OCI-M2 (cell line): Measurements from ENCODE around the gene C16orf74.
A peak's percentile ranks its signal among the peaks of the same experiment; 100 is the strongest.

Source experiments
- DNase-seq: peaks from one replicate; lab custom pipeline; 2025; ENCODE audit not compliant: unreplicated experiment; lab: John Stamatoyannopoulos, UW

Gene C16orf74

DNA sequence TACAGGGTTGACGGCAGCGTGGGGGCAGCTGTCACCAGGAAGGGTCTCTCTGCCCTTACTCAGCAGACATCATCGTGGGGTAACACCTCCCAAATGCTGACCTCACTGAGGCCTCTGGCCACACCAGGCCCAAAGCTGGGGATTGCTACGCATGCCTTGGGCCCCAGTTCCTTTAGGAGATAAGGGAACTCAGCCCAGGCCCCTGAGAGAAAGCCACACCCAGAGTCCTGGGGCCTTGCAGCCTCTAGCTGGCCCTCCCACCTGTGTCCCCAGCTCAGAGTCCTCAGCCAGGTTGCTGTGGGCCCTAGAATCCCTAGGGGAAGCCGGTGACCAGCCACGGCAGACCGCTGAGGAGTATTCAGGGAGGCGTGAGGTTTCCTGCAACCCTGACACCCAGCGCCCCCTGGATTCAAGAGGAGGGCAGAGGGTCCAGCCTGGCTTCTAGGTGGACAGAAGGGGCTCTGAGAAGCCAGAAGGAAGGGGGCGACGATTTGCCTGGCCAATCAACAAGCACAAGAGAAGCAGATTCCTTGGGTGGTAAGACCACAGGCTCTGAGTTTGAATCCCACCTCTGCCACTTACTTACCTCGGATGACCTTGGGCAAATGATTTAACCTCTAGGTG, 51.8 kb downstream of the C16orf74 start:
- no peak for DNase-seq

DNA sequence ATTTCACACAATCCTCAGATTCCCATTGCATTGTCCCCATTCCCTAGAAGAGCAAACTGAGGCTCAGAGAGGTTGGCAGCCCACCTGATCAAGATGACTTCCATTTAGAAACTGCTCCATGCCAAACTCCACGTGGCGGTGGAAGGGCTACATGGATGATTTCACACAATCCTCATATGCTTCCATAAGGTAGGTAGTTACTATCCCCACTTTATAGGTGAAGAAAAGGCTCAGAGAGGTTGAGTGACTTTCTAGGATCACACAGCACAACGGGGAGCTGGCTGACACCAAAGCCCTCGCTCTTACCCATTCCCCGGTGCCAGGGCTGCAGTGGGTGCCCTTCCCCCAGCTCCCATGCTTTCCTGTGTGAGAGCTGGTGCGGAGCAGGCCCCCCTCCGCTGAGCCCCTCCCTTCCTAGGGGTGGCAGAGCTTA, 52.4 kb downstream of the C16orf74 start:
- DNase-seq: no peak

DNA sequence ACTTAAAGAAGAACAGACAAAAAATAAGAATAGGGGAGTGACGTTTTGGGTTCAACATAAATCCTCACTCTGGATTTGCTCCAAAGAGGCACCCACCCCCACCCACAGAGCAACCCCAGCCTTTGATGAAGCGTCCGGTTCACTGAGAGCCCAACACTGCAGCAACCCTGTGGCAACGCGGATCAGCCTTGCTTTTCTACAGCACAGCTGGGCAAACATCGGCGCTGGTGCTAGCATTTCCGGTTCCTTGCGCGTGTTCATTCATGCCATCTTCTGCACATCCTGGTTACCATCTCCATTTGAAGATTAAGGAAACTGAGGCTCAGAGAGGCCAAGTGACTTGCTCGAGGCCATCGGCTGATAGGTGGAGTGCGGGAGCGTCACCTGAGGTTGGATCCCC, 53.5 kb downstream of the C16orf74 start:
- DNase-seq: no peak

DNA sequence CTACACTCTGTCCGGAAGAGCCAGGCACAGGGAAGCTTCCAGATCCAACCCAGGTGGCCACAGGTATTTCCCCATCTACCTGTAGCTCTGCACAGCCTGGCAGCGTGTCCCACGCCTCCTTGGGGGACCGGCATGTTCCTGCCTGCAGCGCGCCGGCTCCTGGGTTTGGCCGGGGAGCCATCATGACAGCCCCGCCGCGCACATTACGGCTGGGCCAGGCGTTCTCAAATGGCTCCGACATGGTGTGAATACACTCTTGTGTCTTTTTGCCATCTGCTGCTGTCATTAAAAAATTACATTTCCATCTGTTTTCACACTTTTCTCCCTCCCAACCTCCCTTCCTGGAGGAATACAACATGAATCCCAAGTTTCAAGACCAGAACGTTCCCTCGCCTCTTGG, 54.1 kb downstream of the C16orf74 start:
- no peak for DNase-seq

DNA sequence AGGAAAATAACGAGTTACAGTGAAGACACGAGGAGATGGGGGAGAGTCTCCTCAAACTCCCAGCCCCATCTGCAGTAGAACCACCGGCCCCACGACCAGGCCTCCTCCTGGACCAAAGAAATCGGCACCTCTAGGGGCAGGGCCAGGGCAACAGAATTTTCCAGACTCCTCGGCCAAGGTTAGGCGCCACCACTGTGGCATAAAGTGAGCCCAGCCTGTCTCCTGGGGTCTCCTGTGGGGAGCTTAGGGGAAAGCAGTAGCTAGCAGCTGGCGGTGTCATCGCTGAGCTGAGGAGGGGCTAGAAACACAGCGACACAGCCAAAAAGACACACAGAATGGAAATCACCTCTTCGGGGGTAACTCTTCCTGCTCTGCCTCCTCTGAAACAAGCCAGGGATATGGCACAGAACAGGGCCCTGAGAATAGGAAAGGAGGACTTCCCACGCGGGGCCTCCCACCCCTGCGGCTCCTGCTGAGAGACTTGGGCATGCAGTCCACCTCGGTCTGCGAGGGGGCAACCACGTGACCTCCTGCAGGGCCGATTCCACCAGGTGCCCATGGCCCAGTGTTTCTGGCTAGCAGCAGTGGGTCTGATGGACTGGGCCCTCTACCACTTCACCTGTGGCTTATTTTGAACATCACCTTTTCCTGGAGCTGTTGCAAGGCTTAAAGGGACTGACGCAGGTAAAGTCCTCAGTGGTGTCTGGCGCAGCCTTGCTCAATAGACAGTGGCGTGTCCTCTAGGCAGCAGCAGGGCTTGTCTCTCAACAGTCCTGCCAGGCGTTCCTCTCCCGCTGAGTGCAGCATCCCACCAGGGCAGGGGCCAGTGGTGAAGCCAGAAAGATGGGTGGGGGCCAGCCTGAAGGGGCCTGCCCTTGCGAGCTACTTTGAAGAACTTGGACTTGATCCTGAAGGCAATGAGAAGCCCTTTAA, 55.4 kb downstream of the C16orf74 start:
- DNase-seq: no peak

DNA sequence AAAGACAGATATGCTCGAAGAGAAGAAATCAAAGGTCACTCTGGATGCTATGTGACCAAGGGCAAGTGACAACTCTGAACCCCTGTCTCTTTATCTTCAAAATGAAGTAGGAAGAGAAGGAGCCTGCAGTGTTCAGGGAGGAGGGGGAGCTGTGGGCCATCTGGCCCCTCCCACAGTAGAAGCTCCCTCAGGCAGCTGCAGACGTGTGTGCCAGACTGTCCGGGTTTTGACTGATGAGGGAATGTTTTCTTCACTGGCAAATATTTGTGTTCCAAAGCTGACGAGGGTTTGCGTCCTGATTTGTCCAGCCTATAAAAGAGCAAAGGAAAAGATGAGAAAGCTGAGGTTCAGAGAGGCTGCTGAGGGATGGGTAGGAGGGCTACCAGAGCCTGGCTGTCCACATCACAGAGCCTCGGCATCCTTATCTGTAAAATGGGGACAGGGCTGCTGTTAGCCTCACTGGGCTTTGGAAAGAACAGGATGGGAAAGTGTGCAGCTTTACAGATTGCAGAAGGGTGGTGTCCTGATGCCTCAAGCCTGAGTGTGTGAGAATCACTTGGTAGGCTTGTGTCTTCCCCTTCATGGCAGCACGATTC, 60.3 kb downstream of the C16orf74 start:
- DNase-seq: no peak

DNA sequence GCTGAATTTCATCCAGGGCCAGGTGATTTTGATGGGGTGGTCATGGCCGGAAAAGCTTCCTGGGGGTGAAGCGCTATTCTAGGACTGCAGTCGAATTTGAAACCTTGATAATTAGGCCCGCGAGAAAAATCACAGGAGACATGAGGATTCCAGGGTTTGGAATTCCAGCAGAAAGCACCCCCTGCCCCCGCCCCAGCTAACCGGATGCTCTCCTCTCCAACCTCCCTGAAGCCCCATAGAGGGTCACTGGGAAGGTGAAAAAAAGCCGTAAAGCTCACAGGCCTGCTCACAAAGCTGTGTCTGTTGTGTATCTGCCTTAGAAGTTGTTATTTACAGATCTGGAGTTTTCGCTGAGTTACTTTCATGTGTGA, 61.0 kb downstream of the C16orf74 start:
- no peak for DNase-seq

DNA sequence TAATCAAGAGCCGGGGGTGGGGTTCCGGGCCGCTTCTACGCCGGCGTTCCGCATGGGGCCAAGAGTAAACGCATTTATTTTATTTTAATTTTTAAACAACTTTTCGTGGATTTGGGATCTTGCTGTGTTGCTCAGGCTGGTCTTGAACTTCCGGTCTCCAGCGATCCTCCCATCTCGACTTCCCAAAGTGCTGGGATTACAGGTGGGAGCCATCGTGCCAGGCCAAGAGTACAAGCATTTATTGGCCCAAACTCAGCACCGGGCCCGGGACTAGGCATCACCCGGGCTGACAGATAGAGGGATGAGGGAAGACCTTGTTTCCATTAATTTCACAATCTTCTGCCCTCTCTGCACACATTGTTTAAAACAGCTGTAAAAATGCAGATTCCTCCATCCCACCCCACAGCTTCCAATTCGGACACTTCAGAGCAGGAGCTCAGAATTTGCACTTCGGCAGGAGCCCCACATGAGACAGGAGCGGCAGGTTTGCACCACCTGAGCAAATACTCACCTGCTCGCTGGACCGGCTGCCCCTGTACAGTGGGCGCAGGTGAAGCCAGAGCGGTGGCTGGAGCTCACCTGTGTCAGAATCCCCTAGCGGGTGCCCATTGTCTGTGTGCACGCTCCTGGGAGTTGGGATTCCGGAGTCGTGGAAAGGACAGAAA, 61.5 kb downstream of the C16orf74 start:
- DNase-seq: no peak

DNA sequence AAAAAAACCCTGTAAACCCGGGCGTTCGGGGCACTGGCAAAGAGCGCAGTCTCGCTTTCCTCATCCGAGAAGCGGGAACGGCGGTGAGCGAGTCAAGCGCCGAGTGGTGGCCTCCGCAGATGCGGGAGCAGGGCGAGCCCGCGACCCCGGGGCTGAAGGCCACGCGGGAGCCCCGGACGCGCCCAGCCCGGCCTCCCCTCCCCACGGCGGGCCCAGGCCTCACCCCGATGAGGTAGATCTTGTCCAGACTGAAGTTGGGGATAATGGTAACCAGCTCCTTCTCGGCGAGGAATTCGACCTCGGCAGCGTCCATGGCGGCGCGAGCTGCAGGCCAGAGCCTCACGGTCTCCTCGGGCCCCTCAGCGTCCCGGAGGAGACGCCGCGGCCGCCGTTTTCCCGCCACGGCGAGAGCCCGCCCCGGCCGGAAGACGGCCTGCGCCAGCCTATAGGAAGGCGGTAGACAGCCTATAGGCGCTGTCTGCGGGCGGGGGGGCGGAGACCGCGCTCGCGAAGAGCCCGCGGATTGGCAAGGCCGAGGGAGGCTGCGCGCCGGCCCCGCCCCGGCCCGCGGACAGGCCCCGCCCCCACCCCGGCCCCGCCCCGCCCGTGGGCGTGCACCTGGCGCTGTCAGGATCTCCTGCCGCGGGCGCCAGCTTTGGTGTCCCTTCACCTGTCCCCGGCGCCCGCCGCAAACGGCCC, 62.2 kb downstream of the C16orf74 start, which contains the start of gene GINS2:
TSS of gene GINS2 (minus strand) at position 369 of the 699 bp plus-strand sequence. CDS start at position 313, 56 bp downstream.
- DNase-seq: peak; percentile 6

DNA sequence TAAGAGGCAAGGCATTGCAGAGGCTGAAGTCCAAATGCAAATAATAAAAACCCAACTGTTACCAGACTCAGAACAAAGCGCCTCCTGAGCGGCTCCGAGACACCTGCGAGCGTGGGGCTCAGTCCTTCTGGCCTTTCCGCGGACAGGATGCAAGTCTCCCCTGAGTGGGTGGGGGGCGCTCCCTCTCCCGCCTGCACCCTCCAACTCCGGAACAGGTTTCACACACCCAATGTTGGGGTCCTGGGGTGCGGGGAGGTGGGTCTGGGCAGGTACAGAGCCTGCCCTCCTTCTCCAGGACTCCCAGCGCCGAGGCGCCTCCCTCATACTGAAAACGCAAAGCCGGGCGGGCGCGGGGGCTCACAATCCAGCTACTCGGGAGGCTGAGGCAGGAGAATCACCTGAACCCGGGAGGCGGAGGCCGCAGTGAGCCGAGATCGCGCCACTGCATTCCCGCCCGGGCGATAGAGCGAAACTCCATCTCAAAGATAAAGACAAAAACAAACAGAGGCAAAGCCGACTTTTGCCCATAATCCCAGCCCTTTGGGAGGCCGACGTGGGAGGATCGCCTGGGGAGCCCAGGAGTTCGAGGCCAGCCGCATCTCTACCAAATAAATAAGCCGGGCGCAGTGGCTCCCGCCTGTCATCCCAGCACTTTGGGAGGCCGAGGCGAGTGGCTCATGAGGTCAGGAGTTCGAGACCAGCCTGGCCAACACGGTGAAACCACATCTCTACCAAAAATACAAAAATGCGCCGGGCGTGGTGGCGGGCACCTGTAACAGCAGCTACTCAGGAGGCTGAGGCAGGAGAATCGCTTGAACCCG, 63.0 kb downstream of the C16orf74 start:
- no peak for DNase-seq

DNA sequence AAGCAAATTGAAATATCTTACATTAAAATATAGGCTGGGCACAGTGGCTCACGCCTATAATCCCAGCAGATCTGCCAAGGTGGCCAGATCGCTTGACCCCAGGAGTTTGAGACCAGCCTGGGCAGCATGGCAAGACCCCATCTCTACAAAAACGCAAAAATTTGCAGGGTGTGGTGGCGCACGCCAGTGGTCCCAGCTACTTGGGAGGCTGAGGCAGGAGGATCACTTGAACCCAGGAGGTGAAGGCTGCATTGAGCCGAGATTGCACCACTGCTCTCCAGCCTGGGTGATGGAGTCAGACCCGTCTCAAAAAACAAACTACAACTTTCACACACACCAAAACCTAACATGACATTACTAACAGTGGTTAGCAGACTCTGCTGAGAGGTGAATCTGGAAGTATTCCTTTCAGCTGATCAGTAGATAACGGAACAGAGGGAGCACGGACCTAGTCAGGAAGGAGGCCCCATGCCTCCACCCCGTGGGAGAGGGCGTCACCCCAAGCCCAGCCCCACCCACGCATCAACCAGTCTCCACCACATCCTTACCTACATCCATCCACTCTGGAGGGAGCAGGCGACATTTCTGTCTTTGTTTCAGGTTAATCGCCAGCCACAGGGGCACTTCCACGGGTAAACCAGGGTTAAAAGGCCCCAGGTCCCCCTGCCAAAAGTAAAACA, 63.8 kb downstream of the C16orf74 start:
- DNase-seq: no peak

DNA sequence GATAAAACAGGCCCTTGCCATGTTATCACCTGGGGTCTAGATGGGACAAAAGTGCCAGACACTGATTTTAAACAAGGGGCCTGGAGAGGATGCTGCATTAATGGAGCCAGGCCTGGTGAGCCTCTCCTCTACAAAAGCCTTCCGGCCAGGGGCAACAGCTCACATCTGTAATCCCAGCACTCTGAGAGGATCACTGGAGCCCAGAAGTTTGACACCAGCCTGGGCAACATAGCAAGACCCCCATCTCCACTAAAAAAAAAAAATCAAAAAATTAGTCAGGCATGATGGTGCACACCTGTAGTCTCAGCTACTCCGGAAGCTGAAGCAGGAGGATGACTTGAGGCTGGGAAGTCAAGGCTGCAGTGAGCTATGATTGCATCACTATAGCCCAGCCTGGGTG, 65.6 kb downstream of the C16orf74 start:
- DNase-seq: no peak

DNA sequence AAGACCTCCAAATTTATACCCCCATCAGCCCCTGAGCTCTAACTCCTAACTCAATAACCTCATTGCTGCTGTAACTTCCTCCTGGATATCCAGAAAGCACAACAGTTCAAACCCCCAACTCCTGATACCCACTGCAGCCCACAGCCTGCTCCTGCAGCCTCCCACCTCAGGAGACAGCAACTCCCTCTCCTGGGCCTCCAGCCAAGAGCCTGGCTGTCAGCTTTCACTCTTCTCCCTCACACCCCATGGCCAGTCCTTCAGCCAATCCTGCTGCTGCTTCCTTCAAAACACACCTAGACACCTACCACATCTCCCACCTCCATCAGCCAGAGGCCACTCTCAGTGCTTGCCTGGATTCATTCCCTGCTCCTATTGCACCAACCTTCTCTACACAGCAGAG, 67.5 kb downstream of the C16orf74 start:
- DNase-seq: no peak

DNA sequence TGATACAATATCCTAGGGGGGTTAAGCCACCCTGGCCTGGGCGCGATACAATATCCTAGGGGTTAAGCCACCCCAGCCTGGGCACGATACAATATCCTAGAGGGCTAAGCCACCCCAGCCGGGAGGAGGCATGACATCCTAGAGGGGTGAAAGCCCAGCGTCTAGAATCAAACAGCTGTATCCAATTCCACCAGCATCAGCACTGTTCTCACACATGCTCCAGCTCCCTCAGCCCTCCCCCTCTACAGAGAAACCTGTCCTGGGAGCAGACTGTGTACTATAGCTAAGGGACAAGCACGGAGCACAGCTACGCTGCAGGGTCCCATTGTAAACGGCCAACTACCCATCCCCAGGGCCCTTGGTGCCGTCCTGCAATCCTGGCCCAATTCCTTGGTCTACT, 68.4 kb downstream of the C16orf74 start:
- no peak for DNase-seq

DNA sequence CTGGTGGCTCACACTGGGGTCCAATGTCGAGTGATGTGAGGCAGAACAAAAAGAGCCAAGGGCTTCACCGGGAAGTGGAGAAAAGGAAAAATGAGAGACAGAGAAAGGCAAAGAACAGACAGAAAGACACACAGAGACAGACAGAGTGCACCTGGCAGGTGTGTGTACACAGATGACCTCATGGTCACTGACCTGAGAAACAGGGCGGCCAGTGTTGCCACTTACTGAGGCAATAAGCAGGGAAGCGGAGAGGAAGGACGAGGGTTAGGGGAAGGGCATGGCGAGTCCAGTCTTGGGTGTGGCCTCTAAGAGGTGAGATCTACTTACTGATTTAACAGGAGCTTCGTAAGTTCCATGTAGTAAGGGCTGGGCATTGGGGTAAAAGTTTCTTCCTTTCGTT, 69.6 kb downstream of the C16orf74 start:
- DNase-seq: no peak

DNA sequence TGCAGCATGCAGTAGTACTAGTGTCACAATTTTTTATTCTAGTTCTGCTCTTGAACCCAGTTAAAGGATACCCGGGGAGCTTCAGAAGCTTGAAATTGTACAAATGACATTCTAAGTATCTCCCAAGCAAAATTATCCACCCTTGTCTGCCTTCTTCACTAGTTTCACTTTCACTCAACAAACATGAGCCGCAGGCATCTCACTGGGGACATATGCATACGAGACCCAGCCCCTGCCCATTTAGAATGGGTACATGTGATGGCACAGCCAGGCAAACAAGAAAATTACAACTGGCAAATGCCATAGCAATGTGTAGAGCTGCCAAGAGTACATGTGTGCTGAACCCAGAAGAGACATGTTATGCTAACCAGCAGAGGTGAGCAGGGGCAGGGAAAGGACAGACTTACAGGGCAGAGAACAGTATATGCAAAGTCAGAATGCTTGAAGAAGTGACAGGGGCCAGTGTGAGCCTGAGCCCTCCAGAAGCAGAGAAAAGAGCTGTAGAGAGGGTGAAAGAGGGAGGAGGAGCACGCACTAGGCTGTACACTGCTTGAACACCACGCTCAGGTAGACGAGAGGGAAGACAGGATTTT, 70.4 kb downstream of the C16orf74 start:
- no peak for DNase-seq

DNA sequence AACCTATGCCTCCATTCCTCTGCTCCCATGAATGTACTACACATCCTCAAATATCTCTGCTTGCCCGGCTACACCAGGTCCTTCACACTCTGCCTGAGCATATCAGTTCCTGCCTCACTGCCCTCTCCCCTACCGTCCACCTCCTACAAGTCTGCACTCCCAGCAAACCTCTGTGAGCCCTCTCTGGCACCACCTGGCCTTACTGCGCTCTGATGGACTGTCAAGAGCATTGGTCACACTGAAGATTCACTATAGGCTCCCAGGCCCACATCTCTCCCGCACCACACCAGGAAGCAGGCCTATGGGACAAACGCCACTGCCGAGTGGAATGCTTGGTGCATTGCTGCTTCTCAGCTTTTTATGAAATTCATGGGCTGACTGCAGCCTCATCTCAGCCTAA, 71.0 kb downstream of the C16orf74 start:
- DNase-seq: no peak

DNA sequence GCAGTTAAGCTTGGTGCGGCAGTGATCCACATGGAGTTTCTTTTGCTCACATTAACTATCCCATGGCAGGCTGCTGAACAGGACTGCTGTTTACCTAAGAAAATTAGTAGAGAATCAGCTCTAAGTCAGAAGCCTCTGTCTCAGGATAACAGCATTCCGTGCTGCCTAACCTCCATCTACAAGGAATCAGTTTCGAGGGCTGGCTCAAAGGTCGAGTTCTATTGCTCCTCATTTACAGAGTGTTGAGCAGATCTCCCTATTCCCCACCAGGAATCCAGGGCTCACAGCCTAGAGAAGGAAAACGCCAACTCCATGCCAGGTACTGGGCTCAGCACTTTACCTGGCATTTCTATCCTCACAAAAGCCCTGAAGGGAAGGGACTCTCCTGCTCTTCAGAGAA, 72.1 kb downstream of the C16orf74 start:
- DNase-seq: no peak

DNA sequence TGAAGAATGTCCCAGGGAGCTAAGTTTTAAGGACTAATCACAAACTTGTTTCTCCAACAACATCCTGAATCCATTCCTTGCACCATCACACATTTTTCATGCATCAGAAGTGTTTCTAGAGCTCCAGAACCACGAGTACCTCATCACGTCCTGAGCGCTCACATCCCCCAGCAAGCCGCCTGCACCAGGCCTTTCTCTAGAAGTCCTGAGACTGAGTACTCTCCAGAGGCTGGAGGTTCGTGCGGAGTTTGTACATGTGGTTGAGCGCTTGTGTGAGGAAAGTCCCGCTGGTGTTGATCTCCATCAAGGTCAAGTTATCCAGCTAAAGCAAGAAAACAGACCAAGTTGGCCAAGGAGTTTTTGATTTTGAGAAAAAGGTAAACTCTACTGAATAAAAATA, 72.9 kb downstream of the C16orf74 start:
- DNase-seq: no peak
